ENCODE results near the gene NDST3. TPM values are rescaled to one million over a fixed set of nuclear protein-coding genes. Genes with fewer than 3 reads are reported as not detected.

NDST3 gene
- total RNA-seq, 4 donors from 2014 or later = 0.98 to 11.6 (median 4.9) TPM

- Histone ChIP-seq H3K4me3 (no peak overlapping the region), H3K4me1 (no peaks in the 10 kb centered on the region), H3K27ac (no peak overlapping the region), H3K9me3 (no peaks in the 10 kb centered on the region), H3K27me3 (no peaks in the 10 kb centered on the region), H3K36me3 (no peaks in the 10 kb centered on the region)
- TF ChIP-seq EP300 (IDR thresholded peaks at IDR 0.05) (no peak), POLR2A (IDR thresholded peaks at IDR 0.05) (no peak), CTCF (IDR thresholded peaks at IDR 0.05) (no peak)
- 41 to 50% methylated on average over 2 of the region's 2 CpGs for WGBS, 2 donors
- DNase-seq (ENCODE audit: low spot score in 2 of 2) = no peak
Observed at GRCh38 chr4:118307643-118308042, 273.4 kb downstream of the NDST3 start.

Small RNA genes lying within 50 kb of the gene (small RNA-seq; reads per million reads assigned to genes)
- gene SNORA24 = not detected

All from tibial nerve (tissue), 4 donors.